Measurements from ENCODE around the gene TCTN1. TPM values are rescaled to one million over a fixed set of nuclear protein-coding genes. Genes with fewer than 3 reads are reported as not detected.

TCTN1 gene
- total and polyA plus RNA-seq, 2 of the 13 experiments (the other 11 are each of a cell fraction or from before 2014, with no cell fraction given), result 13.6 to 16.0 TPM

GRCh38 chr12:110613771-110614684, at the start of gene TCTN1 (continued):
- TF ChIP-seq EED (CRISPR knock-in tag; IDR thresholded peaks at IDR 0.05), result no peak
- peak; percentile 78 for TF ChIP-seq KDM5B (CRISPR knock-in tag; IDR thresholded peaks at IDR 0.05; ENCODE audit: borderline replicate concordance)
- TF ChIP-seq, protein P1, sequence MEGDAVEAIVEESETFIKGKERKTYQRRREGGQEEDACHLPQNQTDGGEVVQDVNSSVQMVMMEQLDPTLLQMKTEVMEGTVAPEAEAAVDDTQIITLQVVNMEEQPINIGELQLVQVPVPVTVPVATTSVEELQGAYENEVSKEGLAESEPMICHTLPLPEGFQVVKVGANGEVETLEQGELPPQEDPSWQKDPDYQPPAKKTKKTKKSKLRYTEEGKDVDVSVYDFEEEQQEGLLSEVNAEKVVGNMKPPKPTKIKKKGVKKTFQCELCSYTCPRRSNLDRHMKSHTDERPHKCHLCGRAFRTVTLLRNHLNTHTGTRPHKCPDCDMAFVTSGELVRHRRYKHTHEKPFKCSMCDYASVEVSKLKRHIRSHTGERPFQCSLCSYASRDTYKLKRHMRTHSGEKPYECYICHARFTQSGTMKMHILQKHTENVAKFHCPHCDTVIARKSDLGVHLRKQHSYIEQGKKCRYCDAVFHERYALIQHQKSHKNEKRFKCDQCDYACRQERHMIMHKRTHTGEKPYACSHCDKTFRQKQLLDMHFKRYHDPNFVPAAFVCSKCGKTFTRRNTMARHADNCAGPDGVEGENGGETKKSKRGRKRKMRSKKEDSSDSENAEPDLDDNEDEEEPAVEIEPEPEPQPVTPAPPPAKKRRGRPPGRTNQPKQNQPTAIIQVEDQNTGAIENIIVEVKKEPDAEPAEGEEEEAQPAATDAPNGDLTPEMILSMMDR (CRISPR knock-in tag; IDR thresholded peaks at IDR 0.05), result peak; percentile 50
- no peak for TF ChIP-seq ZNF710 (CRISPR knock-in tag; IDR thresholded peaks at IDR 0.05; ENCODE audit: borderline replicate concordance)
- no peak for TF ChIP-seq ZKSCAN5 (CRISPR knock-in tag; IDR thresholded peaks at IDR 0.05)
- no peak; the same call in 1 of the 2 replicates for TF ChIP-seq ZNF446 (CRISPR knock-in tag; IDR thresholded peaks at IDR 0.05)
- TF ChIP-seq THAP9 (CRISPR knock-in tag; IDR thresholded peaks at IDR 0.05; ENCODE audit: borderline replicate concordance), result peak; percentile 85
- TF ChIP-seq GPN1 (CRISPR knock-in tag; IDR thresholded peaks at IDR 0.05; ENCODE audit: borderline replicate concordance), result no peak
- 0 out of 2 replicates have a peak, but pooled peaks have one; percentile 33 for TF ChIP-seq FOXA3 (CRISPR knock-in tag; IDR thresholded peaks at IDR 0.05)
- no peak for TF ChIP-seq CBX1 (IDR thresholded peaks at IDR 0.05; ENCODE audit: low read depth)
- no peak; the same call in 1 of the 2 replicates for TF ChIP-seq ZNF264 (CRISPR knock-in tag; IDR thresholded peaks at IDR 0.05)
- no peak; the same call in 1 of the 2 replicates for TF ChIP-seq ZNF256 (CRISPR knock-in tag; conservative IDR thresholded peaks at IDR 0.05)
- peak; percentile 43; the same call in 1 of the 2 replicates for TF ChIP-seq GFI1 (CRISPR knock-in tag; IDR thresholded peaks at IDR 0.05; ENCODE audit: borderline replicate concordance)
- TF ChIP-seq SOX13 (IDR thresholded peaks at IDR 0.05), result no peak
- 0 out of 4 replicates have a peak, but pooled peaks of 1 of the 2 experiments have one; percentile 25 for TF ChIP-seq SOX13 (CRISPR knock-in tag; conservative IDR thresholded peaks at IDR 0.05 in 1 of 2, IDR thresholded peaks at IDR 0.05 in 1 of 2)
- TF ChIP-seq FLYWCH1 (CRISPR knock-in tag; IDR thresholded peaks at IDR 0.05), result no peak
- peak; percentile 86; the same call in 1 of the 2 replicates for TF ChIP-seq ZNF713 (CRISPR knock-in tag; IDR thresholded peaks at IDR 0.05)
- no peak for TF ChIP-seq RNF219 (CRISPR knock-in tag; IDR thresholded peaks at IDR 0.05)
- peak; percentile 89; the same call in 1 of the 2 replicates for TF ChIP-seq SRY (CRISPR knock-in tag; IDR thresholded peaks at IDR 0.05)
- no peak for TF ChIP-seq ZNF878 (CRISPR knock-in tag; IDR thresholded peaks at IDR 0.05)
